ENCODE measurements around the gene ARHGAP45. TPM values are rescaled to one million over a fixed set of nuclear protein-coding genes. Genes with fewer than 3 reads are reported as not detected.

ARHGAP45 gene
- total and polyA plus RNA-seq, 9 of the 15 experiments (the other 6 are each of a cell fraction or from before 2014, with no cell fraction given), result 0.08 to 22.1 (median 4.2) TPM

DNA sequence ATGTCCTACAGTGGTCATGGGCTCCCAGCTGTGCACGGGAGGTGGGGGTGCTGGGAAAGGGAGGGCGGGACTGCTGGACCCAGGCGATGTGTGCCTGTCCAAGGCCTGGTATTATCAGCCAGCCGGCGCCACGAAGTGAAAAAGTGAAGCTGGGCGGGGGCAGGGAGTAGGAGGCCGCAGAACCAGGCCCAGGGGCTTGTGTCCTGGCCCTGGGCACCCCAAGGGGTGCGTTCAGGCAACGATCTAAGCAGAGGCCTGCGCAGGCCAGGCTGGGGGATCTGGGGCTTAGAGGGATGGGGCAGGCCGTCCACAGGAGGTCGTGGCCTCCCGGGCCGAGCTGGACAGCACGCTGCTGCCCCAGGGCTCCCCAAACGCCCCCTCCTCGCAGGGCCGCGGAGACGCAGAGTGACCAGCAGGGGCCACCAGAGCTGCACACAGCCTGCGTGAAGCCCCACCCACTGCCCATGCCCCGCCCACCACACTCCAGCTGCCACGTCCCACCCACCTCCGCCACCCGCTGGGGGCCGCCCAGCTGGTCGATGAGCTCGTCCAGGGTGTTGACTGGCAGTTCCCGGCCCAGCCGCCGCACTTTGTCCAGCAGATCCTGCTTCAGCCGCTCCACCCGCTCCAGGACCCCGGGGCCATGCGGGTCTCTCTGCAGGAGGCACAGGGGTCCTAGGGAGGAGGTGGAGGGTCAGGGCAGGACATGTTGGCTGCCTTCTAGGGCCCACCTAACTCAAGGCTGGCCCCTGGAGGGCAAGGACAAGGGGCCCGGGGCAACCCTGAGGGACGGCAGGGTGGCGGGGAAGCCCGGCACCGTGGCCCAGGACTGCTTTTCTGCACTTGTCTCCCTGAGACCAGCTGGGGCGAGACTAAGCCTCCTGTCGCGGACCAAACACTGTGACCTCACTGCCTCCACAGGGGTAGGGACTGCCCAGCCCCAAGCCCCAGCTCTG lies 46.3 kb downstream of the ARHGAP45 start (continued):
- TF ChIP-seq, protein P1, sequence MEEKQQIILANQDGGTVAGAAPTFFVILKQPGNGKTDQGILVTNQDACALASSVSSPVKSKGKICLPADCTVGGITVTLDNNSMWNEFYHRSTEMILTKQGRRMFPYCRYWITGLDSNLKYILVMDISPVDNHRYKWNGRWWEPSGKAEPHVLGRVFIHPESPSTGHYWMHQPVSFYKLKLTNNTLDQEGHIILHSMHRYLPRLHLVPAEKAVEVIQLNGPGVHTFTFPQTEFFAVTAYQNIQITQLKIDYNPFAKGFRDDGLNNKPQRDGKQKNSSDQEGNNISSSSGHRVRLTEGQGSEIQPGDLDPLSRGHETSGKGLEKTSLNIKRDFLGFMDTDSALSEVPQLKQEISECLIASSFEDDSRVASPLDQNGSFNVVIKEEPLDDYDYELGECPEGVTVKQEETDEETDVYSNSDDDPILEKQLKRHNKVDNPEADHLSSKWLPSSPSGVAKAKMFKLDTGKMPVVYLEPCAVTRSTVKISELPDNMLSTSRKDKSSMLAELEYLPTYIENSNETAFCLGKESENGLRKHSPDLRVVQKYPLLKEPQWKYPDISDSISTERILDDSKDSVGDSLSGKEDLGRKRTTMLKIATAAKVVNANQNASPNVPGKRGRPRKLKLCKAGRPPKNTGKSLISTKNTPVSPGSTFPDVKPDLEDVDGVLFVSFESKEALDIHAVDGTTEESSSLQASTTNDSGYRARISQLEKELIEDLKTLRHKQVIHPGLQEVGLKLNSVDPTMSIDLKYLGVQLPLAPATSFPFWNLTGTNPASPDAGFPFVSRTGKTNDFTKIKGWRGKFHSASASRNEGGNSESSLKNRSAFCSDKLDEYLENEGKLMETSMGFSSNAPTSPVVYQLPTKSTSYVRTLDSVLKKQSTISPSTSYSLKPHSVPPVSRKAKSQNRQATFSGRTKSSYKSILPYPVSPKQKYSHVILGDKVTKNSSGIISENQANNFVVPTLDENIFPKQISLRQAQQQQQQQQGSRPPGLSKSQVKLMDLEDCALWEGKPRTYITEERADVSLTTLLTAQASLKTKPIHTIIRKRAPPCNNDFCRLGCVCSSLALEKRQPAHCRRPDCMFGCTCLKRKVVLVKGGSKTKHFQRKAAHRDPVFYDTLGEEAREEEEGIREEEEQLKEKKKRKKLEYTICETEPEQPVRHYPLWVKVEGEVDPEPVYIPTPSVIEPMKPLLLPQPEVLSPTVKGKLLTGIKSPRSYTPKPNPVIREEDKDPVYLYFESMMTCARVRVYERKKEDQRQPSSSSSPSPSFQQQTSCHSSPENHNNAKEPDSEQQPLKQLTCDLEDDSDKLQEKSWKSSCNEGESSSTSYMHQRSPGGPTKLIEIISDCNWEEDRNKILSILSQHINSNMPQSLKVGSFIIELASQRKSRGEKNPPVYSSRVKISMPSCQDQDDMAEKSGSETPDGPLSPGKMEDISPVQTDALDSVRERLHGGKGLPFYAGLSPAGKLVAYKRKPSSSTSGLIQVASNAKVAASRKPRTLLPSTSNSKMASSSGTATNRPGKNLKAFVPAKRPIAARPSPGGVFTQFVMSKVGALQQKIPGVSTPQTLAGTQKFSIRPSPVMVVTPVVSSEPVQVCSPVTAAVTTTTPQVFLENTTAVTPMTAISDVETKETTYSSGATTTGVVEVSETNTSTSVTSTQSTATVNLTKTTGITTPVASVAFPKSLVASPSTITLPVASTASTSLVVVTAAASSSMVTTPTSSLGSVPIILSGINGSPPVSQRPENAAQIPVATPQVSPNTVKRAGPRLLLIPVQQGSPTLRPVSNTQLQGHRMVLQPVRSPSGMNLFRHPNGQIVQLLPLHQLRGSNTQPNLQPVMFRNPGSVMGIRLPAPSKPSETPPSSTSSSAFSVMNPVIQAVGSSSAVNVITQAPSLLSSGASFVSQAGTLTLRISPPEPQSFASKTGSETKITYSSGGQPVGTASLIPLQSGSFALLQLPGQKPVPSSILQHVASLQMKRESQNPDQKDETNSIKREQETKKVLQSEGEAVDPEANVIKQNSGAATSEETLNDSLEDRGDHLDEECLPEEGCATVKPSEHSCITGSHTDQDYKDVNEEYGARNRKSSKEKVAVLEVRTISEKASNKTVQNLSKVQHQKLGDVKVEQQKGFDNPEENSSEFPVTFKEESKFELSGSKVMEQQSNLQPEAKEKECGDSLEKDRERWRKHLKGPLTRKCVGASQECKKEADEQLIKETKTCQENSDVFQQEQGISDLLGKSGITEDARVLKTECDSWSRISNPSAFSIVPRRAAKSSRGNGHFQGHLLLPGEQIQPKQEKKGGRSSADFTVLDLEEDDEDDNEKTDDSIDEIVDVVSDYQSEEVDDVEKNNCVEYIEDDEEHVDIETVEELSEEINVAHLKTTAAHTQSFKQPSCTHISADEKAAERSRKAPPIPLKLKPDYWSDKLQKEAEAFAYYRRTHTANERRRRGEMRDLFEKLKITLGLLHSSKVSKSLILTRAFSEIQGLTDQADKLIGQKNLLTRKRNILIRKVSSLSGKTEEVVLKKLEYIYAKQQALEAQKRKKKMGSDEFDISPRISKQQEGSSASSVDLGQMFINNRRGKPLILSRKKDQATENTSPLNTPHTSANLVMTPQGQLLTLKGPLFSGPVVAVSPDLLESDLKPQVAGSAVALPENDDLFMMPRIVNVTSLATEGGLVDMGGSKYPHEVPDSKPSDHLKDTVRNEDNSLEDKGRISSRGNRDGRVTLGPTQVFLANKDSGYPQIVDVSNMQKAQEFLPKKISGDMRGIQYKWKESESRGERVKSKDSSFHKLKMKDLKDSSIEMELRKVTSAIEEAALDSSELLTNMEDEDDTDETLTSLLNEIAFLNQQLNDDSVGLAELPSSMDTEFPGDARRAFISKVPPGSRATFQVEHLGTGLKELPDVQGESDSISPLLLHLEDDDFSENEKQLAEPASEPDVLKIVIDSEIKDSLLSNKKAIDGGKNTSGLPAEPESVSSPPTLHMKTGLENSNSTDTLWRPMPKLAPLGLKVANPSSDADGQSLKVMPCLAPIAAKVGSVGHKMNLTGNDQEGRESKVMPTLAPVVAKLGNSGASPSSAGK (IDR thresholded peaks at IDR 0.05), result no peak
- TF ChIP-seq SMARCC2 (IDR thresholded peaks at IDR 0.05; ENCODE audit: low read depth) (no peak), TCF7 (IDR thresholded peaks at IDR 0.05; ENCODE audit: borderline replicate concordance) (no peak), RAD21 (CRISPR knock-in tag; conservative IDR thresholded peaks at IDR 0.05 in 1 of 2, IDR thresholded peaks at IDR 0.05 in 1 of 2) (peak; percentile 80 to 84), PTBP1 (IDR thresholded peaks at IDR 0.05; ENCODE audit: low read depth, low read length) (no peak), POLR3G (IDR thresholded peaks at IDR 0.05; ENCODE audit: extremely low read depth, insufficient read length, insufficient replicate concordance) (no peak), CBX5 (IDR thresholded peaks at IDR 0.05; ENCODE audit: borderline replicate concordance, low read depth) (no peak)
- TF ChIP-seq, protein P2, sequence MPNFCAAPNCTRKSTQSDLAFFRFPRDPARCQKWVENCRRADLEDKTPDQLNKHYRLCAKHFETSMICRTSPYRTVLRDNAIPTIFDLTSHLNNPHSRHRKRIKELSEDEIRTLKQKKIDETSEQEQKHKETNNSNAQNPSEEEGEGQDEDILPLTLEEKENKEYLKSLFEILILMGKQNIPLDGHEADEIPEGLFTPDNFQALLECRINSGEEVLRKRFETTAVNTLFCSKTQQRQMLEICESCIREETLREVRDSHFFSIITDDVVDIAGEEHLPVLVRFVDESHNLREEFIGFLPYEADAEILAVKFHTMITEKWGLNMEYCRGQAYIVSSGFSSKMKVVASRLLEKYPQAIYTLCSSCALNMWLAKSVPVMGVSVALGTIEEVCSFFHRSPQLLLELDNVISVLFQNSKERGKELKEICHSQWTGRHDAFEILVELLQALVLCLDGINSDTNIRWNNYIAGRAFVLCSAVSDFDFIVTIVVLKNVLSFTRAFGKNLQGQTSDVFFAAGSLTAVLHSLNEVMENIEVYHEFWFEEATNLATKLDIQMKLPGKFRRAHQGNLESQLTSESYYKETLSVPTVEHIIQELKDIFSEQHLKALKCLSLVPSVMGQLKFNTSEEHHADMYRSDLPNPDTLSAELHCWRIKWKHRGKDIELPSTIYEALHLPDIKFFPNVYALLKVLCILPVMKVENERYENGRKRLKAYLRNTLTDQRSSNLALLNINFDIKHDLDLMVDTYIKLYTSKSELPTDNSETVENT (CRISPR knock-in tag; IDR thresholded peaks at IDR 0.05), result no peak; the same call in 1 of the 2 replicates
- TF ChIP-seq, protein P3, sequence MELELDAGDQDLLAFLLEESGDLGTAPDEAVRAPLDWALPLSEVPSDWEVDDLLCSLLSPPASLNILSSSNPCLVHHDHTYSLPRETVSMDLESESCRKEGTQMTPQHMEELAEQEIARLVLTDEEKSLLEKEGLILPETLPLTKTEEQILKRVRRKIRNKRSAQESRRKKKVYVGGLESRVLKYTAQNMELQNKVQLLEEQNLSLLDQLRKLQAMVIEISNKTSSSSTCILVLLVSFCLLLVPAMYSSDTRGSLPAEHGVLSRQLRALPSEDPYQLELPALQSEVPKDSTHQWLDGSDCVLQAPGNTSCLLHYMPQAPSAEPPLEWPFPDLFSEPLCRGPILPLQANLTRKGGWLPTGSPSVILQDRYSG (tag; conservative IDR thresholded peaks at IDR 0.05; ENCODE audit: low read depth), result no peak
- TF ChIP-seq, protein P4, sequence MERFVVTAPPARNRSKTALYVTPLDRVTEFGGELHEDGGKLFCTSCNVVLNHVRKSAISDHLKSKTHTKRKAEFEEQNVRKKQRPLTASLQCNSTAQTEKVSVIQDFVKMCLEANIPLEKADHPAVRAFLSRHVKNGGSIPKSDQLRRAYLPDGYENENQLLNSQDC (CRISPR knock-in tag; IDR thresholded peaks at IDR 0.05), result no peak
